Measurements from ENCODE around the gene PTPN4. TPM values are rescaled to one million over a fixed set of nuclear protein-coding genes. Genes with fewer than 3 reads are reported as not detected.

The PTPN4 gene
- total and polyA plus RNA-seq, 2 of the 13 experiments (the other 11 are each of a cell fraction or from before 2014, with no cell fraction given) = 20.3 to 34.6 TPM

- TF ChIP-seq ZBTB40 (IDR thresholded peaks at IDR 0.05) (no peak), ZBTB40 (CRISPR knock-in tag; IDR thresholded peaks at IDR 0.05) (no peak), SMAD9 (CRISPR knock-in tag; IDR thresholded peaks at IDR 0.05) (no peak), NFATC3 (CRISPR knock-in tag; IDR thresholded peaks at IDR 0.05) (no peak), CEBPG (CRISPR knock-in tag; IDR thresholded peaks at IDR 0.05) (peak; percentile 49), ZNF121 (CRISPR knock-in tag; IDR thresholded peaks at IDR 0.05) (no peak), YEATS4 (CRISPR knock-in tag; IDR thresholded peaks at IDR 0.05; ENCODE audit: borderline replicate concordance) (no peak), HDAC2 (CRISPR knock-in tag; IDR thresholded peaks at IDR 0.05) (no peak), MIXL1 (CRISPR knock-in tag; IDR thresholded peaks at IDR 0.05) (no peak), IKZF5 (CRISPR knock-in tag; IDR thresholded peaks at IDR 0.05) (no peak), SIN3B (IDR thresholded peaks at IDR 0.05; ENCODE audit: low read length) (no peak), TARDBP (CRISPR knock-in tag; IDR thresholded peaks at IDR 0.05) (no peak), DNMT1 (CRISPR knock-in tag; IDR thresholded peaks at IDR 0.05) (no peak), TFAP4 (IDR thresholded peaks at IDR 0.05; ENCODE audit: borderline replicate concordance, low read depth) (no peak), ZBED4 (CRISPR knock-in tag; IDR thresholded peaks at IDR 0.05; ENCODE audit: borderline replicate concordance) (no peak), HNRNPH1 (optimal IDR thresholded peaks at IDR 0.05; ENCODE audit: low read depth, low read length) (no peak)
These were observed 66.7 kb downstream of the PTPN4 start (continued) for GRCh38 chr2:119826370-119826961.

Data from HepG2 (cell line).